ENCODE measurements around the gene TTC7B.
"Not testable (repeated sequence)": the region's sequence is repeated elsewhere in the genome, so short reads cannot be mapped to it uniquely, and the experiment has no call there.

Gene TTC7B

DNA sequence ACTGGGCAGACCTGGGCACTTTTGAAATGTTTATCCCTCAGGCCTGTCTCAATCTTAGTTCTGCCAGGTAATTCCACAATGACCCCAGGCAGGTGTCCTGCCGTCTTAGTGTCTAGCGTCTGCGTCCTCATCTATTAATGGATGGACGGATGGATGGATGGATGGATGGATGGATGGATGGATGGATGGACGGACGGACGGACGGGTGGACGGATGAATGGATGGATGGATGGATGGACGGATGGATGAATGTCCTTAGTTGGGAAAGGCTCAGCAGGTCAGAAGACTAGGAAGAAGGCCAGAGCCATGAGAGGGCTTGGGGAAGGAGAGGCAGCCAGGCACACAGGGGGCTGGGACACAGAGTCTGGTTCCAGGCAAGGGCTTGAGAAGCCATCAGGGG is 278.1 kb downstream of the TTC7B start:
- DNase-seq = no peak

- no peak for DNase-seq
Measured at GRCh38 chr14:90536511-90537191, 279.6 kb downstream of the TTC7B start.

DNA sequence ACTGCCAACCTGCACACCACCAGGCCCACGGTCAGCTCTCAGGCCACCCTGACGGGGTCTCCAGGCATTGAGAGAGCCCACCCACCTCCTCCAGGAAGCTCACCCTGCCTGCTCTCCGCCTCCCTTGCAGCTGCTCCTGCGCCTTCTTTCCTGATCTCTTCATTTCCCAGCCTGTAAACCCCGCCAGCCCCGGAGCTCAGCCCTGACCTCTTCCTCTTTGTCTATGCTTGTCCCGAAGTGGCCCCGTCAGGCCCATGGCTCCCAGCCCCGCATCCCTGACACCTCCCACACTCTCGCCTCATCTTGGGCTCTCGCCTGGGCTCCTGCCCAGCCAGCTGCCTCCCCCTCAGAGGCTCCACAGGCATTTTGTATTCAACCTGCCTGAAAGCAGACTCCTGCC is 280.1 kb downstream of the TTC7B start:
- DNase-seq = no peak

- no peak for DNase-seq
Measured at GRCh38 chr14:90535556-90536090, 280.6 kb downstream of the TTC7B start.

GRCh38 chr14:90534838-90535555 is 281.2 kb downstream of the TTC7B start:
- no peak for DNase-seq

- DNase-seq = no peak
Measured at GRCh38 chr14:90534091-90534837, 282.0 kb downstream of the TTC7B start.

- no peak for DNase-seq
Measured at GRCh38 chr14:90533591-90534021, 282.6 kb downstream of the TTC7B start.

DNA sequence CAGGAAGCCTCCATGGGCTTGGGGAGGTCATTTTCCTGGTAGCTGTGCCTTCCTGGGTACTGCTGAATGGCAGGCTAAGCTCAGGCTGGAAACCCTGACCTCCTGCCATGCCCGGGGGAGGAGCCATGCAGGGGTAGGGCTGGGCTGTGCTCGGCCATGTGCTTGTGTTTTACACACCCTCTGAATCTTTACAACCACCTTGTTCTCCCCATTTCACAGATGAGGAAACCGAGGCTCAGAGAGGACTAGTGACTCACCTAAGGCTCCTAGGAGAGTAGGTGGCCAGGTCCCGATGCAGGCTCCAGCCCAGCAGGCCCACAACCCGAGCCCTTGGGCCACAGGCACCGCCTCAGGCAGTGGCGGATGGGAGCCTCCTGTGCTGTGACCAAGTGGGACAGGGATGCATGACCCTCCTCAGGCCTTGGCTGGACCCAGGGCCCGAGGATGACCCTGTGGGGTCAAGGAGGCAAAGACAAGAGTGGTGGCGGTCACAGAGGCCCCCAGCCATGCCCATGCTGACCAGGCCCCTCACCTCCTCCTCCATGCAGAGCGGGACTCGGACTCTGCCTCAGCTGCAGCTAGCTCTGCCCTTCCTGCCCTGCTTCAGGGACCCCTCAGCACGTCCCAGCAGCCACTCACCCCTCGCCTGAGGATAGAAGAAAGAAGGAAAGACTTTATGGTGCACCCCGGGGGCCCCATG is 283.3 kb downstream of the TTC7B start:
- no peak for DNase-seq

DNA sequence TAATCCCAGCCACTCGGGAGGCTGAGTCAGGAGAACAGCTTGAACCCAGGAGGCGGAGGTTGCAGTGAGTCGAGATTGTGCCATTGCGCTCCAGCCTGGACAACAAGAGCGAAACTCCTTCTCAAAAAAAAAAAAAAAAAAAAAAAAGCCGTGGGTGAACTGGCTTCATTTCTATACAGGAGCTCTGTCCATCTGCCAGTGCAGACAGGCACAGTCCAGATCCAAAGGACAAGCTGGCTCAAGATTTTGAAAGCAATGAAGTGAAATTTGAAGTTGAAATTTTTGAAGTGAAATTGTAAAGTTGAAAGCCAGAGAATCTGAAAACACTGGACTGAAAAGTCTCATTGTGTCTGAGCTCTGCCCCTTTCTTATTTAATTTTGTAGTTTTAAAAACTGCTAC is 284.7 kb downstream of the TTC7B start:
- no peak for DNase-seq

- DNase-seq = no peak
Measured at GRCh38 chr14:90530523-90530922, 285.7 kb downstream of the TTC7B start.

DNA sequence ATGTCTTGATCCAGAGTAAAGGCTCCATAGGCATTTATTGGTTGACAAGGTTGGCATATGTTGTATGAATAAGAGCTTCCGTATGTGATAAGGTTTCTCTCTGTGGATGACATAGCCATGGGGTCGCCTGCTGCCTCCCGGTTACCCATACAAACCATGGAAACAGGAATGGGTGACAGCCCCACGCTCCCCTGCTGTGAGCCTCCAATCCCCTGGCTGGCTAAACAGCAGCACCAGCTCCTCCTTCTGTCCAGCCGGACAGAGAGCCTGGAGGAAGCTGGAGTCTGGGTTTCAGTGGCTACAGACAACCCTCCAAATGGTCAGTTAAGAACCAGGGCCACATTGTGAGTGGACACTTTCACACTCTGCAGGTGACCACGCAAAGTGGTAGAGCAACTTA is 288.3 kb downstream of the TTC7B start:
- DNase-seq = no peak

- not testable (repeated sequence) for DNase-seq
Measured at GRCh38 chr14:90526536-90526935, 289.7 kb downstream of the TTC7B start.

GRCh38 chr14:90525353-90526028 is 290.7 kb downstream of the TTC7B start:
- DNase-seq = not testable (repeated sequence)

DNA sequence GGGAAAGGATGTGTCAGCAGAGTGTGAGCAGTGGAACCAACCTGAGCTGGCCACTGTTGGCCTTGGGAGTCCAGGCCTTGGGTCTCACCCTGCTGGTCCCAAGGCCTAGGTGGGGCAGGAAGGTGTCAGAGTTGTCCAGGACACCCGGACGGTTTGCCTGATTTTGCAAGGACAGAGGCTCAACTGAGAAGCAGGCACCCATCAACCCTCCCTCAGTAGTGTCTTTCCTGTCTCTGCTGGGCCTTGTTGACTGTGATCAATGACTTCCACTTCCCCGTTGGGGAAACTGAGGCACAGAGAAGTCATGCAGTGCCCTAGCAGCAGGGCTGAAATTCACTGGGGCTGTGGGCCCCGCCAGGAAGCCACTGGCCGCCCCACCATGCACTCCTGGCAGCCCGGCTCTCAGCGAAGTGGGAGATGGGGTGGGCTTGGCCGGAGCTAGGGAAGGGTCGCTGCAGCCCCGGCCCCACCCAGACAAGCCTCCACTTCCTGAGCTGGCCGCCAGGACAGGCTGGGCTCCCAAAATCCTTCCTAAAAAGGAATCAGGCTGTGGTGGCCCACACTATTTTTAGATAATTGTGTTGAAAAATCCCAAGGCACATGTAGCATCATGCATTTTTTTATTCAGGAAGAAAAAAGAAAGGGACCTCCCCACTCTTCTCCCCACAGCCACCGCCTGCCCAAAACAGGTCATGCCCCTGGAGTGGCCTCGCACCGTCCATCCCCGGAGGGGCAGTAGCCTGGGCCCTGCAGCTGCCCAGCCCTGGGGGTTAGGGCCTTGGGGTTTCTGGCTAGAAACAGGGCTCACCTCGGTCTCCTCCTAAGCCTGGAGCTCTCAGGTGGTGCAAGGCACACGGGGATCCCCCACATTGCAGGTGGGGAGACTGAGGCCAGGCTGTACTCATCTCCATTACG is 292.0 kb downstream of the TTC7B start:
- no peak for DNase-seq

- DNase-seq = no peak
Measured at GRCh38 chr14:90523544-90523943, 292.7 kb downstream of the TTC7B start.

GRCh38 chr14:90522571-90523191 is 293.5 kb downstream of the TTC7B start:
- no peak for DNase-seq

DNA sequence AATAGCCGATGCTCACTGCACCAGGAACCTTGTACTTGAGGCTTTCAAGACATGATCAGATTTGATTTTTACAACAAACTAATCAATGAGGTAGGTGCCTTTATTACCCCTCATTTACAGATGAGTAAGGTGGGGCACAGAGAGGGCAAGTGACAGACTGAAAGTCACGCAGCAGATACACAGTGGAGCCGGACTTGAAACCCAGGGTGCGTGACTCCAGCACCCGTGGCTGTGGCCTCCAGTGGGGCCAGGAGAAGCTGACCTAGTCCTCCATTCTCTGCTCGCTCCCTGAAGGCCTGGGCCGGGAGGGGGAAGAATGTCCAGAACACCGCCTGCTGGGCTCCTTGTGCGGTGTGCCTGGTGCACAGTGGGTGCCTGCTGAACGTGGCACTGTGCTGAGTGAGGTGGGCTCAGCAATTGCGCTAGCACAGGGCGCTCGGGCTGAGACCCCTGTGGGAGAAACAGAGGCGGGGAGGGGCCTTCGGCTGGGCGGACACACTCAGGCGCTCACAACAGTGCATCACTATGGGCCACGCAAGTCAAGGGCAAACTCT is 294.2 kb downstream of the TTC7B start:
- DNase-seq = no peak

DNA sequence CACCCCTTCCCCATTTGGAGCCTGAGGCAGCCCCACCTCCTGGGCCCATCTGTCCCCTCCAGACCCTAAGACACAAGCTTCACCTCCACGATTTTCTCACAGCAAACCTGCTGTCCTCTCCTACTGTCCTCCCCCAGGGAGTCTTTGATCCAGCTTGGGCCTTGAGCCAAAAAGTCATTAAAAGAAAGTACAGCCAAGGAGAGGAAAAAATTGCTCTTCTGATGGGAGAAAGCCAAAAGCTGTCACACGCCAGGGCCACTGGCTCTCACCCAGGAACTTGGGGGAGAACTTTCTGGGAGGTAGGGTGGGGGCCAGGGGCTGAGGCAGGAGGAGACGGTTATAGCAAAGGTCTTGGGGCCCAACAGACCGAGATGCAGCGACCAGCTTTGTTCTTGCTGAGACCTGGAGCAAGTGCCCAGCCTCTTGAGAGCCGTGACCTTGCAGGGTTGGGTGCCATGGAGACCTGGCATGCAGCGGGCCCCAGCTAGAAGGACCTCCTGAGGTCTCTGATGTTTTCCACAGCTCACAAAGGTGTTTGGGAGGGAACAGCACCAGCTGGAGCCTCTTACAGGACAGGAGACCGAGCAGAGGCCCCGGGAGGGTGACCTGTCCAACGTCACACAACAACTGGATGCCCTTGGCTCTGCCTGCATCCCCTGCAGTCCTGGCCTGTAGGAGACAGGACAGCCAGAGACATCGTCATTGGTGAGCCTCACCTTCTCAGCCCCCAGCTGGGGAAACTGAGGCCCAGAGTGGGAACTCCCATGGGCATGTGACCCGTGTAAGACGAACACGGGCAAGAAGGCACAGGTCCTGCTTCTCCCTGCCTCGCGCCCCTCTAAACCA is 294.9 kb downstream of the TTC7B start:
- no peak for DNase-seq

GRCh38 chr14:90520326-90520725 is 295.9 kb downstream of the TTC7B start:
- DNase-seq = no peak

All from 8988T (cell line).